Esophagus muscularis mucosa (tissue), 3 donors: ENCODE measurements around the gene AREL1.

Experiments used
- CTCF ChIP-seq, 3 experiments: fragments of 200-600 bp in 2 of 3; fragments of 450-650 bp in 1 of 3; sonication (generic) in 2 of 3; IDR thresholded peaks; one replicate each; pipeline ENCODE4 v1.5.1; 2017 to 2019; ENCODE audit warnings: antibody characterized with exemption in 3 of 3, mild to moderate bottlenecking in 2 of 3, moderate library complexity in 1 of 3
- POLR2A ChIP-seq: fragments of 450-650 bp; IDR thresholded peaks from one replicate; pipeline ENCODE4 v1.6.1; 2017; ENCODE audit warnings: antibody characterized with exemption, moderate library complexity, mild to moderate bottlenecking, low read depth
- POLR2AphosphoS5 ChIP-seq, 2 donors: sonication (generic); formaldehyde crosslinking; IDR thresholded peaks; one replicate each; pipeline ENCODE4 v1.6.1; 2017; ENCODE audit warnings: antibody characterized with exemption in 2 of 2

DNA sequence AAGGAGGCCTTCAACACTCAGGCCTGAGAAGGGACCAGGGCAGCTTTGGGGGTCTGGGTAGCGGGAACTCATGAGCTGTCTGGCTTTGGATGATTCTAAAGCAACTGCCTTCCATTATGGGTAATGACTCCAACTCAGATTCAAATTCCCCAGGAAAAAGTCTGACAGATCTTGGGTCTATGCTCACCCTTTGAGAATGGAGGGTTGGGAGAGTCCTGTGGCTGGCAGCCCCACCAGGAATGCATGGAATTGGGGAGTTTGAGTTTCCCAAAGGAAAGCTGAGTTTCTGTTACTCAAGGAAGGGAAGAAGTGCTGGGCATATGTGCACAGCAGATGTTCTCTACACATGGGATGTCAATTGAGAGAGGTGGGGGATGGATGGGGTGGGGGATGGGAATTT lies 78.4 kb downstream of the AREL1 start:
- TF ChIP-seq POLR2AphosphoS5 (IDR thresholded peaks at IDR 0.05): no peak
- no peak for TF ChIP-seq CTCF (IDR thresholded peaks at IDR 0.05)
- TF ChIP-seq POLR2A: no peak
